Measurements from ENCODE around the gene TSHB.

The TSHB gene

DNA sequence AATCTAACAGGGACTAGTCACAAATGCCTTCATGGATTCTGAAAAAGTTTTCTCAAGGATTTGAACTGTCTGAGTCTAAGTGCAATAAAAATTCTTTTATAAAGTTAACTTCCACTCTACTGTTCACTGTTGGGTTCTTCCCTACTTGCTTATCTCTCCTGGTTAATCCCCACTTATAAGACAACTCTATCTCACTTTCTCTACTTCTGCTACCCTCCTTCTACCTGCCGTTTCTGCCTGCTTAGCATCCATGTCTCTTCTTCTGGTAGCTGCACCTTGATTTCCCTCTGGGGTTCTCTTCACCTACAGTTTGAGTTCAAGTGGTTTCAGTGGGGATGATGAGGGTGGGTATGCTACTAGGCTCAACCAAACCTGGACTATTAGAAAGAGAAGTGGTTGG lies 6.0 kb downstream of the TSHB start:
- Mint-ChIP-seq H3K27me3 (ENCODE audit: low read depth) (no peaks in the 10 kb centered on the region), H3K27ac (no peak overlapping the region), H3K36me3 (ENCODE audit: low read depth) (no peaks in the 10 kb centered on the region), H3K4me1 (no peaks in the 10 kb centered on the region), H3K9me3 (no peaks in the 10 kb centered on the region), H3K4me3 (no peak overlapping the region)
- TF ChIP-seq, protein P1, sequence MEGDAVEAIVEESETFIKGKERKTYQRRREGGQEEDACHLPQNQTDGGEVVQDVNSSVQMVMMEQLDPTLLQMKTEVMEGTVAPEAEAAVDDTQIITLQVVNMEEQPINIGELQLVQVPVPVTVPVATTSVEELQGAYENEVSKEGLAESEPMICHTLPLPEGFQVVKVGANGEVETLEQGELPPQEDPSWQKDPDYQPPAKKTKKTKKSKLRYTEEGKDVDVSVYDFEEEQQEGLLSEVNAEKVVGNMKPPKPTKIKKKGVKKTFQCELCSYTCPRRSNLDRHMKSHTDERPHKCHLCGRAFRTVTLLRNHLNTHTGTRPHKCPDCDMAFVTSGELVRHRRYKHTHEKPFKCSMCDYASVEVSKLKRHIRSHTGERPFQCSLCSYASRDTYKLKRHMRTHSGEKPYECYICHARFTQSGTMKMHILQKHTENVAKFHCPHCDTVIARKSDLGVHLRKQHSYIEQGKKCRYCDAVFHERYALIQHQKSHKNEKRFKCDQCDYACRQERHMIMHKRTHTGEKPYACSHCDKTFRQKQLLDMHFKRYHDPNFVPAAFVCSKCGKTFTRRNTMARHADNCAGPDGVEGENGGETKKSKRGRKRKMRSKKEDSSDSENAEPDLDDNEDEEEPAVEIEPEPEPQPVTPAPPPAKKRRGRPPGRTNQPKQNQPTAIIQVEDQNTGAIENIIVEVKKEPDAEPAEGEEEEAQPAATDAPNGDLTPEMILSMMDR (IDR thresholded peaks at IDR 0.05; ENCODE audit: unreplicated experiment in 3 of 3) = no peak

DNA sequence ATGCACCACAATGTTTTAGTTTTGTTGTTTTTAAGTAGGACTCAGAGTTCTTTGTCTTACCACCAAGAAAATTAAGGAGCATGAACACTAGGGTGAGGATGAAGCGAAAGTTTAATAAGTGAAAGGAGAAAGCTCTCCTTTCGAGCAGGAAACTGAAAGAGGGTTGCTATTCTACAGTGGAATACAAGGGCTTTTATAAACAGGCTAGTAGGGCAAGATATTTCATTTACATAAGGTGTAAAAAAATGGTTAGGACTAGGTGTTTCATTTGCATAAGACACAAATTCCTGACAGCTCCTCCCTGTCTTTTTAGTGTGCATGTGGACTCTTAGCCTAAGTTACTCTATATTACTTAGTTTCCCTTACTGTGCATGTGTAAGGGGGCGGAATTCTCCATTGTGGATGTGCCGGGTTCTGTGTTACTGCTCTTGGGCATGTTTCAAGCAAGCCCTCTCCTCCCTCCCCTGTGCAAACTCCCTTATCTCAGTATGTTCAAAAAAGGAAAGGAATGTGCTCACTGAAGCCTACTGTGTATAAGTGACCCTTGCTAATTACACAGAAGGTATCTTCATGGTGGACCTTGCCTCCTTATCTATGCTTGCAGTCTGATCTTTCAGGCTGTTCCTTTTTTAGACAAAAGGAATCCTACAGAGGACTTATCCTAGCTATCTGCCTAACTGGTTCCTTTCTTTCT lies 7.3 kb downstream of the TSHB start:
- H3K4me3 Mint-ChIP-seq = no peak overlapping the region
- no peaks in the 10 kb centered on the region for H3K9me3 Mint-ChIP-seq
- TF ChIP-seq, protein P1 (IDR thresholded peaks at IDR 0.05; ENCODE audit: unreplicated experiment in 3 of 3) = no peak
- H3K36me3 Mint-ChIP-seq (ENCODE audit: low read depth) = no peaks in the 10 kb centered on the region
- no peaks in the 10 kb centered on the region for H3K27me3 Mint-ChIP-seq (ENCODE audit: low read depth)
- no peak overlapping the region for H3K27ac Mint-ChIP-seq
- H3K4me1 Mint-ChIP-seq = no peaks in the 10 kb centered on the region

DNA sequence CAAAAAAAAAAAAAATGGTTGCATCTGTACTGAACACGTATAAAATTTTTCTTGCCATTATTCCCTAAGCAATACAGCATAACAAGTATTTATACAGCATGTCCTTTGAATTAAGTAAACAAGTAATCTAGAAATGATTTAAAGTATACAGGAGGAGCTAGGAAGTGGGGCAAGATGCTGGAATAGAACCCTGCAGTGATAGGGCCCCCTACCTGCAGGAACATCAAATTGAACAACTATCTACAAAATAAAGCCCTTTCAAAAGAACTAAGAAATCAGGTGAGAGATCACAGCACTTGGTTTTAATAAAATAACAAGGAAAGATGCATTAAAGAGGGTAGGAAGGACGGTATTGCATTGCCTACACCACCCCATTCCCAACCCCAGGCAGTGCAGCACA lies 10.9 kb downstream of the TSHB start:
- H3K9me3 Mint-ChIP-seq = no peaks in the 10 kb centered on the region
- TF ChIP-seq, protein P1 (IDR thresholded peaks at IDR 0.05; ENCODE audit: unreplicated experiment in 3 of 3) = no peak
- H3K4me1 Mint-ChIP-seq = no peaks in the 10 kb centered on the region
- no peak overlapping the region for H3K27ac Mint-ChIP-seq
- no peaks in the 10 kb centered on the region for H3K27me3 Mint-ChIP-seq (ENCODE audit: low read depth)
- H3K36me3 Mint-ChIP-seq (ENCODE audit: low read depth) = peaks cover 14% of the 10 kb centered on the region
- no peak overlapping the region for H3K4me3 Mint-ChIP-seq

- H3K4me1 Mint-ChIP-seq = no peaks in the 10 kb centered on the region
- no peak overlapping the region for H3K27ac Mint-ChIP-seq
- peaks cover 26% of the 10 kb centered on the region for H3K36me3 Mint-ChIP-seq (ENCODE audit: low read depth)
- no peaks in the 10 kb centered on the region for H3K27me3 Mint-ChIP-seq (ENCODE audit: low read depth)
- H3K9me3 Mint-ChIP-seq = peaks cover 3% of the 10 kb centered on the region
- no peak overlapping the region for H3K4me3 Mint-ChIP-seq
- TF ChIP-seq, protein P1 (IDR thresholded peaks at IDR 0.05; ENCODE audit: unreplicated experiment in 3 of 3) = peak; percentile 17 to 35 (median 20)
These were observed 12.0 kb downstream of the TSHB start for GRCh38 chr1:115041654-115042053.

GRCh38 chr1:115046751-115047150 lies 17.1 kb downstream of the TSHB start:
- no peak overlapping the region for H3K27ac Mint-ChIP-seq
- H3K9me3 Mint-ChIP-seq = peaks cover 3% of the 10 kb centered on the region
- no peaks in the 10 kb centered on the region for H3K4me1 Mint-ChIP-seq
- H3K4me3 Mint-ChIP-seq = no peak overlapping the region
- no peaks in the 10 kb centered on the region for H3K27me3 Mint-ChIP-seq (ENCODE audit: low read depth)
- H3K36me3 Mint-ChIP-seq (ENCODE audit: low read depth) = peaks cover 33% of the 10 kb centered on the region
- TF ChIP-seq, protein P1 (IDR thresholded peaks at IDR 0.05; ENCODE audit: unreplicated experiment in 3 of 3) = no peak

DNA sequence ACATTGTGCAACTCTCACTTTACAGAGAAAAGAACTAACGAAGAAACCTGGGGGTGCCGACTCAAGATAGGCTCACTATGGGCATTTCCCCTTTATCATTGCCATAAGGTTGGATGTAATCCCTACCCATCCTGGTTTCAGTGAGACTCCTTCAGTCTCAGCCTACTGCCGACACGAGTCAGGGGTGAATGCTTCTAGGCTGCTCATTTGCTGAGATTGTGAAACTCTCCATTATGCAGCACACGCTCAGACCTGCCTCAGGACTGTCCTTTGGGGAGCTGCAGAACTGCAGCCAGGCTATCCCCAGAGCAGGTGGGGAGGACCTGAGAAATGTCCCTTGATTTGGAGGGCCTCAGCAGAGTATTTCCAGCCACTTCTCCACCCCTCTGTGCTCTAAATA lies 22.2 kb downstream of the TSHB start:
- TF ChIP-seq, protein P1 (IDR thresholded peaks at IDR 0.05; ENCODE audit: unreplicated experiment in 3 of 3) = no peak
- H3K36me3 Mint-ChIP-seq (ENCODE audit: low read depth) = peaks cover 5% of the 10 kb centered on the region
- H3K27ac Mint-ChIP-seq = no peak overlapping the region
- H3K27me3 Mint-ChIP-seq (ENCODE audit: low read depth) = no peaks in the 10 kb centered on the region
- H3K9me3 Mint-ChIP-seq = no peaks in the 10 kb centered on the region
- no peaks in the 10 kb centered on the region for H3K4me1 Mint-ChIP-seq
- no peak overlapping the region for H3K4me3 Mint-ChIP-seq
